ENCODE measurements around the gene TUBB3.
"Not testable (repeated sequence)": the region's sequence is repeated elsewhere in the genome, so short reads cannot be mapped to it uniquely, and the experiment has no call there.

Gene TUBB3

GRCh38 chr16:89922884-89923639, at the start of gene TUBB3:
TUBB3 (plus strand) TSS chr16:89923342; CDS start chr16:89923402, 60 bp downstream.
- no peak within 1 kb of the TSS for H3K27ac ChIP-seq (ENCODE audit: low read depth, low read length)
- H3K9me3 ChIP-seq (ENCODE audit: control insufficient read depth in 5 of 5, low read length in 5 of 5) = peaks cover 0 to 3% (median 0%) of the 10 kb centered on the region in 5 donors
- peak within 1 kb of the TSS in 4 of 5 donors; percentile 39 to 61 (median 48) for H3K4me3 ChIP-seq (ENCODE audit: low read depth in 1 of 5, low read length in 5 of 5)
- H3K27me3 ChIP-seq (ENCODE audit: control insufficient read depth in 5 of 5, insufficient read depth in 4 of 5, low read length in 5 of 5) = peaks cover 29 to 69% (median 49%) of the 10 kb centered on the region in 5 donors
- no peaks in the 10 kb centered on the region for H3K36me3 ChIP-seq (ENCODE audit: control insufficient read depth in 5 of 5, insufficient read depth in 5 of 5, low read length in 5 of 5)
- peak within 1 kb of the TSS in 2 of 5 donors; percentile 30 to 35 for H3K9ac ChIP-seq (ENCODE audit: low read length in 5 of 5)
- H3K4me1 ChIP-seq (ENCODE audit: control insufficient read depth in 5 of 5, insufficient read depth in 5 of 5, low read length in 5 of 5) = peaks cover 0 to 60% (median 41%) of the 10 kb centered on the region in 5 donors

- no peaks in the 10 kb centered on the region for H3K27me3 ChIP-seq (ENCODE audit: control insufficient read depth in 5 of 5, insufficient read depth in 4 of 5, low read length in 5 of 5)
- no peaks in the 10 kb centered on the region for H3K9me3 ChIP-seq (ENCODE audit: control insufficient read depth in 5 of 5, low read length in 5 of 5)
- H3K36me3 ChIP-seq (ENCODE audit: control insufficient read depth in 5 of 5, insufficient read depth in 5 of 5, low read length in 5 of 5) = peaks cover 0 to 17% (median 15%) of the 10 kb centered on the region in 5 donors
- H3K9ac ChIP-seq (ENCODE audit: low read length in 5 of 5) = peak overlapping the region in 4 of 5 donors; percentile 43 to 68 (median 62)
- H3K4me1 ChIP-seq (ENCODE audit: control insufficient read depth in 5 of 5, insufficient read depth in 5 of 5, low read length in 5 of 5) = peaks cover 0 to 29% (median 22%) of the 10 kb centered on the region in 5 donors
- H3K4me3 ChIP-seq (ENCODE audit: low read depth in 1 of 5, low read length in 5 of 5) = peak overlapping the region; percentile 65 to 88 (median 79)
- peak overlapping the region; percentile 99 for H3K27ac ChIP-seq (ENCODE audit: low read depth, low read length)
These were observed 49.0 kb upstream of the TUBB3 start for GRCh38 chr16:89873972-89874689.

GRCh38 chr16:89879123-89879522, 44.0 kb upstream of the TUBB3 start:
- not testable (repeated sequence) for H3K27ac ChIP-seq (ENCODE audit: low read depth, low read length); H3K9me3 ChIP-seq (ENCODE audit: control insufficient read depth in 5 of 5, low read length in 5 of 5); H3K27me3 ChIP-seq (ENCODE audit: control insufficient read depth in 5 of 5, insufficient read depth in 4 of 5, low read length in 5 of 5); H3K9ac ChIP-seq (ENCODE audit: low read length in 5 of 5); H3K4me1 ChIP-seq (ENCODE audit: control insufficient read depth in 5 of 5, insufficient read depth in 5 of 5, low read length in 5 of 5); H3K4me3 ChIP-seq (ENCODE audit: low read depth in 1 of 5, low read length in 5 of 5)
- H3K36me3 ChIP-seq (ENCODE audit: control insufficient read depth in 5 of 5, insufficient read depth in 5 of 5, low read length in 5 of 5) = peaks cover 0 to 56% (median 43%) of the 10 kb centered on the region in 5 donors

GRCh38 chr16:89880477-89881367, 42.4 kb upstream of the TUBB3 start:
- peaks cover 0 to 68% (median 55%) of the 10 kb centered on the region in 5 donors for H3K36me3 ChIP-seq (ENCODE audit: control insufficient read depth in 5 of 5, insufficient read depth in 5 of 5, low read length in 5 of 5)
- no peaks in the 10 kb centered on the region for H3K9me3 ChIP-seq (ENCODE audit: control insufficient read depth in 5 of 5, low read length in 5 of 5)
- H3K27me3 ChIP-seq (ENCODE audit: control insufficient read depth in 5 of 5, insufficient read depth in 4 of 5, low read length in 5 of 5) = no peaks in the 10 kb centered on the region
- H3K9ac ChIP-seq (ENCODE audit: low read length in 5 of 5) = no peak overlapping the region
- no peak overlapping the region for H3K4me3 ChIP-seq (ENCODE audit: low read depth in 1 of 5, low read length in 5 of 5)
- no peak overlapping the region for H3K27ac ChIP-seq (ENCODE audit: low read depth, low read length)
- H3K4me1 ChIP-seq (ENCODE audit: control insufficient read depth in 5 of 5, insufficient read depth in 5 of 5, low read length in 5 of 5) = peaks cover 0 to 7% (median 0%) of the 10 kb centered on the region in 5 donors

GRCh38 chr16:89881368-89881730, 41.8 kb upstream of the TUBB3 start:
- Histone ChIP-seq H3K9me3 (ENCODE audit: control insufficient read depth in 5 of 5, low read length in 5 of 5) (no peaks in the 10 kb centered on the region), H3K27ac (ENCODE audit: low read depth, low read length) (no peak overlapping the region), H3K36me3 (ENCODE audit: control insufficient read depth in 5 of 5, insufficient read depth in 5 of 5, low read length in 5 of 5) (peaks cover 0 to 73% (median 59%) of the 10 kb centered on the region in 5 donors), H3K27me3 (ENCODE audit: control insufficient read depth in 5 of 5, insufficient read depth in 4 of 5, low read length in 5 of 5) (no peaks in the 10 kb centered on the region), H3K4me1 (ENCODE audit: control insufficient read depth in 5 of 5, insufficient read depth in 5 of 5, low read length in 5 of 5) (peaks cover 0 to 7% (median 0%) of the 10 kb centered on the region in 5 donors), H3K4me3 (ENCODE audit: low read depth in 1 of 5, low read length in 5 of 5) (no peak overlapping the region), H3K9ac (ENCODE audit: low read length in 5 of 5) (no peak overlapping the region)

- Histone ChIP-seq H3K9ac (ENCODE audit: low read length in 5 of 5) (no peak overlapping the region), H3K9me3 (ENCODE audit: control insufficient read depth in 5 of 5, low read length in 5 of 5) (no peaks in the 10 kb centered on the region), H3K36me3 (ENCODE audit: control insufficient read depth in 5 of 5, insufficient read depth in 5 of 5, low read length in 5 of 5) (peaks cover 0 to 93% (median 72%) of the 10 kb centered on the region in 5 donors), H3K4me3 (ENCODE audit: low read depth in 1 of 5, low read length in 5 of 5) (no peak overlapping the region), H3K27me3 (ENCODE audit: control insufficient read depth in 5 of 5, insufficient read depth in 4 of 5, low read length in 5 of 5) (no peaks in the 10 kb centered on the region), H3K27ac (ENCODE audit: low read depth, low read length) (no peak overlapping the region), H3K4me1 (ENCODE audit: control insufficient read depth in 5 of 5, insufficient read depth in 5 of 5, low read length in 5 of 5) (peaks cover 0 to 7% (median 0%) of the 10 kb centered on the region in 5 donors)
These were observed 39.6 kb upstream of the TUBB3 start for GRCh38 chr16:89883346-89884040.

- H3K27me3 ChIP-seq (ENCODE audit: control insufficient read depth in 5 of 5, insufficient read depth in 4 of 5, low read length in 5 of 5) = no peaks in the 10 kb centered on the region
- H3K9me3 ChIP-seq (ENCODE audit: control insufficient read depth in 5 of 5, low read length in 5 of 5) = no peaks in the 10 kb centered on the region
- no peak overlapping the region for H3K4me3 ChIP-seq (ENCODE audit: low read depth in 1 of 5, low read length in 5 of 5)
- no peak overlapping the region for H3K27ac ChIP-seq (ENCODE audit: low read depth, low read length)
- H3K36me3 ChIP-seq (ENCODE audit: control insufficient read depth in 5 of 5, insufficient read depth in 5 of 5, low read length in 5 of 5) = peaks cover 0 to 91% (median 71%) of the 10 kb centered on the region in 5 donors
- peaks cover 0 to 7% (median 0%) of the 10 kb centered on the region in 5 donors for H3K4me1 ChIP-seq (ENCODE audit: control insufficient read depth in 5 of 5, insufficient read depth in 5 of 5, low read length in 5 of 5)
- H3K9ac ChIP-seq (ENCODE audit: low read length in 5 of 5) = no peak overlapping the region
These were observed 39.1 kb upstream of the TUBB3 start for GRCh38 chr16:89884041-89884421.

- no peak overlapping the region for H3K4me3 ChIP-seq (ENCODE audit: low read depth in 1 of 5, low read length in 5 of 5)
- H3K9ac ChIP-seq (ENCODE audit: low read length in 5 of 5) = no peak overlapping the region
- H3K27ac ChIP-seq (ENCODE audit: low read depth, low read length) = no peak overlapping the region
- peaks cover 0 to 7% (median 0%) of the 10 kb centered on the region in 5 donors for H3K4me1 ChIP-seq (ENCODE audit: control insufficient read depth in 5 of 5, insufficient read depth in 5 of 5, low read length in 5 of 5)
- H3K36me3 ChIP-seq (ENCODE audit: control insufficient read depth in 5 of 5, insufficient read depth in 5 of 5, low read length in 5 of 5) = peaks cover 0 to 93% (median 76%) of the 10 kb centered on the region in 5 donors
- H3K27me3 ChIP-seq (ENCODE audit: control insufficient read depth in 5 of 5, insufficient read depth in 4 of 5, low read length in 5 of 5) = no peaks in the 10 kb centered on the region
- no peaks in the 10 kb centered on the region for H3K9me3 ChIP-seq (ENCODE audit: control insufficient read depth in 5 of 5, low read length in 5 of 5)
These were observed 35.9 kb upstream of the TUBB3 start for GRCh38 chr16:89887243-89887642.

- H3K36me3 ChIP-seq (ENCODE audit: control insufficient read depth in 5 of 5, insufficient read depth in 5 of 5, low read length in 5 of 5) = peaks cover 0 to 96% (median 81%) of the 10 kb centered on the region in 5 donors
These were observed 32.9 kb upstream of the TUBB3 start for GRCh38 chr16:89890200-89890599.

More at GRCh38 chr16:89890200-89890599, 32.9 kb upstream of the TUBB3 start:
- H3K4me1 ChIP-seq (ENCODE audit: control insufficient read depth in 5 of 5, insufficient read depth in 5 of 5, low read length in 5 of 5) = peaks cover 0 to 3% (median 0%) of the 10 kb centered on the region in 5 donors
- H3K9ac ChIP-seq (ENCODE audit: low read length in 5 of 5) = no peak overlapping the region
- H3K27ac ChIP-seq (ENCODE audit: low read depth, low read length) = no peak overlapping the region
- no peak overlapping the region for H3K4me3 ChIP-seq (ENCODE audit: low read depth in 1 of 5, low read length in 5 of 5)
- H3K27me3 ChIP-seq (ENCODE audit: control insufficient read depth in 5 of 5, insufficient read depth in 4 of 5, low read length in 5 of 5) = no peaks in the 10 kb centered on the region
- no peaks in the 10 kb centered on the region for H3K9me3 ChIP-seq (ENCODE audit: control insufficient read depth in 5 of 5, low read length in 5 of 5)

All from subcutaneous abdominal adipose tissue (tissue), 5 donors.